ENCODE measurements around the gene SLK.

SLK gene

DNA sequence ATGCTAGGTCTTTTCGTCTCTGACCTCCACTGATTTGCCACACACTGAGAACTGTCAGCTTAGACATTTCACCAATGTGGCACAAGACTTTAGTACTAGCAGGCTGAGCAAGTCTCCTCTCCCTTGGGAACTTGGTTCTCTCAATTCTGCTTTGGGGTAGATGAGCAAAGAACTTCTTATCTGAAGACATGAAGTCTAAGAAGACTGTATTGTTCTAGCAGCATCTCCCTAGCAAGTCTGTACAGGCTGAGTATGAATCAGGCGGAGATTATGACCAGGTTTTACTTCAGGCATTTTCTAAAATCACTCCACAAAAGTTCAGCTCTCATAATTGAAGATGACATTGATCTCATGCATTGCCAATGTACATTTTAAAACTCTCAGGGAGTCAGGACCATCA, 25.1 kb upstream of the SLK start:
- no peak for DNase-seq (ENCODE audit: low read depth in 2 of 2)

DNA sequence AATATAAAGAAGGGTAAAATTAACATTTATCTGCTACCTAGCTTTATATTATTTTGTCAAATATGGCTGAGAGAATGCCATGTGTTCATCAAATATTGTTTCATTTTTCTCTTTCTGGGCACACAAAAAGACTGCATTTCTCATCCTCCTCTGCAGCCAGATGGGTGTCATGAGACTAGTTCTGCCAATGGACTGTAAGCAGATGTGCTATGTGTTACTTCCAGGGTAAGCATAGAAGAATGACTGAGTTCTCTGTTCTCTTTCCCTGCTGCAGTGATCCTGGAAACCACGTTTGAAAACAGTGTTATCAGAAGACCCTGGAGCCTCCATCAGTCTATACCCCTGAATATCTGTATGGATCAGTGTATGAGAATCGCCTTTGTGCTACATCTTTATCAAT, 24.1 kb upstream of the SLK start:
- DNase-seq (ENCODE audit: low read depth in 2 of 2), result no peak

DNA sequence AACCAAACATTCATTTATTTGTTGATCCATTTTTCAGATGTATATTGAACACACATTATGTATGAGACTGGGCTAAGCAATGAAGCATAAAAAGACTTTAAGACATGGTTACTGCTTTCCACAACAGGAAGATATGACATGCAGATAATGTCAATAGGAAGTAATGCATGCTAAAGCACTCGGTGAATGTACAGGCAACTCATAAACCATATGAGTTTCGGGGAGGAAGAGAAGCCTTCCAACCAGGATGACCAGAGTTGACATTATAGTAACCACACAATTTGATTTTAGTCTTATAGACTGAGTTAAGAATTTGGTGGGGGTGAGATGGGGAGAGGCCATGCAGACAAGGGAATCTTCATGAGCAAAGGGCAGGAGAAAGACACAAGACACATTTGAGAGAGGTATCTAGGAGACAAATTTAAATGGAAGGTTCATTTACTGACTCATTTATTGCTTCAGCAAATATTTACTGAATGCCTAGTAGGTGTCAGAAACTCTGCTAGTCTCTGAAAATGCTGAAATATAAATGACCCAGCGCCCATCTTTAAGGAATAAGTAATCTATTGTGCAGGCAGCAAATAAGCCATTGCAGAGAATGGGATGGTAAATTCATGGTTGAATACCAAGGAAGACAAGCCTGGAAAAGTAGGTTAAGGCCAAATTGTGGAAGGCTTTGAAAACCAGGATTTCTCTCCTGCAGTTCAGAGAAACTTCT, 19.0 kb upstream of the SLK start:
- DNase-seq (ENCODE audit: low read depth in 2 of 2), result no peak

DNA sequence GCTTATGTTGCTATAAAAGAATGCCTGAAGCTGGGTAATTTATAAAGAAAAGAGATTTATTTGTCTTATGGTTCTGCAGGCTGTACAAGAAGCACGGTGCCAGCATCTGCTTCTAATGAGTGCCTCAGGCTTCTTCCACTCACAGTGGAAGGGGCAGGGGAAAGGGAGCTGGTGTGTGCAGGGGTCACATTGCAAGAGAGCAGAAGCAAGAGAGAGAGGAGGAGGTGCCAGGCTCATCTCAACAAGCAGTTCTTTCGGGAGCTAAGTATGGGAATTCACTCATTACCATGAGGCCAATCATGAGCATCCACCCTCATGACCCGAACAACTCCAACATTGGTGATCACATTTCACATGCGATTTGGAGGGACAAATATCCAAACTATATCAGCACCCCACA, 17.2 kb upstream of the SLK start:
- no peak for DNase-seq (ENCODE audit: low read depth in 2 of 2)

DNA sequence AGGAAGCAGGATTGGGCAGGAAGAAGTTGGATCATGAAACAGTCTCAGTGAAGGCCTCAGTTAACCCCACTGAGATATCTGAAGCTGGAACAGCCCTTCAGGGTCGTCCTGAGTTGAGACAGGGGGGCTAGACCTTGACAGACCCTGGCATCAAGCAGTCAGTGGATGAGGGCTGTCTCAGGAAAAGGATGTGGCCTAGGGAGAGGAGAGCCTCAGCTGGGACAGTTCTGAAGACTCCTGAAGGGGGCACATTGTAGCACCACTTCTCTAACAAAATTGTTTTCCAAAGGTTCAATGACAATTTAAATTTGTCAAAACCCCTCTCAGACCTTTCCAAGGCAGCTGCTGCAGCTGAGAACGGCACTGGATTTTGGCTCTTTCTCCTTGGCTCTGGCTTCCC, 15.8 kb upstream of the SLK start:
- DNase-seq (ENCODE audit: low read depth in 2 of 2), result no peak

DNA sequence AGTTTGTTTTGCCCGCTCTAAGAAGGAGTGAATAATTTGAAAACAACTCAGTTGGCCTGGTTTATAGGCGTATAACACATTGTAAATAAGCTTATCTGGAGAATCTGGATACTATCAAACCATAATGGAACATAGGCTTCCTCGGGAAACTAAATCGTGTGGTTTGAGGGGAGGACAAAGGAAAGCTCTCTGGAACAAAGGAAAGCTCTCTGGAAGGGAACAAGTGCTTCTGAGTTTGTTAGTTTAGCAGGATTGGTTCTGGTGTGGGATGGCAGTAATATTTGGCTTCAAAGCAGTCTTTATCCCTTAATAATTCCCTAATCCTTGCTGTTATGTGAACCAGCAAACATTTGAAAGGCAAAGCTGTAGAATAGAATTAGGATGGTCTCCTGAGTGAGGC, 15.0 kb upstream of the SLK start:
- DNase-seq (ENCODE audit: low read depth in 2 of 2), result no peak

DNA sequence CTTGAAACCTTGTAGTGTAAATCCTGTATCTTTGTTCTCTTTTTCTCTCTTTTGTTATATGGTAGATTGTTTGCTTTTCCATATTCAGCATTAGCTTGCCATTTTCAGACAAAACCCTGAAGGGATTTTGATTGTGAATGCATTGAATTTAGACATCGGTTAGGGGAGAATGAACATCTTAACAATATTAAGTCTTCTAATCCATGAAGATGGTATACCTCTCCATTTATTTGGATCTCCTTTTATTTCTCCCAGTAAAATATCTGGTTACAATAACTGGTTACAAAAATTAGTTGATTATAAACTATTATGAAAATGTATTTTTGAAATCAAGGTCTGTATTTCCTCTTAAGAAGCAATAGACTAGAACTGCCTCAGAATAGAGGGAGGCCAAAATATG, 12.4 kb upstream of the SLK start:
- no peak for DNase-seq (ENCODE audit: low read depth in 2 of 2)

DNA sequence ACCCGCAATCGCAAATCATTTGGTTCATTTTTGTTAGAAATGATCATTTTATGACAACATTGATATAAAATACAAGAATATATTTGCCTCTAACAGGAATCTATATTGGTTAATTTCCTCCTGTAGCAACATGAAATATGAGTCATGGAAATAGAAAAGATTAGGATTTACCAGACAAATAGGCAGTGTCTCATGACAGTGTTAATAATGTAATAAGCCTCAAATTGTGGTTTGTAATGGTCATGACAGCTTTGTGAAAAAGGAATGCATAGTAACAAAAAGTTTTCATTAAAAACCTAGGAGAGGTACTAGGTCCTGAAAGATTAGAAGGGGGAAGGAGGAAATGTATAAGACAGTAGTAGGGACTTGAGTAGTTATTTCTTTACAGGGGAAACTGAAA, 7.9 kb upstream of the SLK start:
- no peak for DNase-seq (ENCODE audit: low read depth in 2 of 2)

DNA sequence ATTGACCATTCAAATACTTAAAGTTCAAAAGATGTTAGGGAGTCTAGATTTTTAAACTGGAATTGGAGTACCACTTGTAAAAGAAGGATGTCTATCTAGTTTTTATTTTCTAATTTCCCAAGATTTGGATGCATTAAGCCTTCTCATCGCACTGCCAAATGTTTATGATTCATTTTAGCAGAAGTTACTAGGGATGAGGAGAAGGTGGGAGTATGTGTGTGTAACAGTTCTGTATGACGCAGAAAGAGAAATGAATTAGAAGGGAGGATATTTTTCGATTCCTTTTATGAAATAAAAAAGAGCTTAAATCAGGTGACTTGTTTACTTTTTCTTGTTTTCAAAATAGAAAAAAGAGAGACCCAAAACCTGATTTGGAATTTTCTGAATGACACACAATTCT, 6.8 kb upstream of the SLK start:
- no peak for DNase-seq (ENCODE audit: low read depth in 2 of 2)

DNA sequence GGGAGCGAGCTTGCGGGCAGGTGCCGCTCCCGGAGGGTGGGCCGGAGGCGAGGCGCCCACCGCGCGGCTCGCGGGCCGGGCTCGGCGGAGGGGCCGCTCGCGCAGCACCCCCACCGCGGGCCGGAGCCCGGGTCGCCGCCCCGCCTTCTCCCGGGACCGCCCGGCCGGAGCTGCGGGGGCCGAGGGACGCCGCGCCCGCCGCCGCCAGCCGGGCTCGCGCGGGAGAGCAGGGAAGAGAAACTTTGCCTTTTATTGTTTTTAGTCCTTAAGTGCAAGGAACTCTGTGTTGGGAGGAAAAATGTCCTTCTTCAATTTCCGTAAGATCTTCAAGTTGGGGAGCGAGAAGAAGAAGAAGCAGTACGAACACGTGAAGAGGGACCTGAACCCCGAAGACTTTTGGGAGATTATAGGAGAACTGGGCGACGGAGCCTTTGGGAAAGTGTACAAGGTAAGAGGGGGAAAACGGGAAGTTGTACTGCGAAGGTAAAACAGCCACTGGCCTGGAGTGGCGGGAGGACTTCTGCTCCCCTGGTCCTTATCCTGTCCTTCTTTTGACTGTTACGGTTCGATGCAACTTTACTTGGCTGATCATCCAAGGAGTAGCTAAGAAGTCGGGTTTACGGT, 620 bp downstream of the SLK start:
- no peak for DNase-seq (ENCODE audit: low read depth in 2 of 2)

DNA sequence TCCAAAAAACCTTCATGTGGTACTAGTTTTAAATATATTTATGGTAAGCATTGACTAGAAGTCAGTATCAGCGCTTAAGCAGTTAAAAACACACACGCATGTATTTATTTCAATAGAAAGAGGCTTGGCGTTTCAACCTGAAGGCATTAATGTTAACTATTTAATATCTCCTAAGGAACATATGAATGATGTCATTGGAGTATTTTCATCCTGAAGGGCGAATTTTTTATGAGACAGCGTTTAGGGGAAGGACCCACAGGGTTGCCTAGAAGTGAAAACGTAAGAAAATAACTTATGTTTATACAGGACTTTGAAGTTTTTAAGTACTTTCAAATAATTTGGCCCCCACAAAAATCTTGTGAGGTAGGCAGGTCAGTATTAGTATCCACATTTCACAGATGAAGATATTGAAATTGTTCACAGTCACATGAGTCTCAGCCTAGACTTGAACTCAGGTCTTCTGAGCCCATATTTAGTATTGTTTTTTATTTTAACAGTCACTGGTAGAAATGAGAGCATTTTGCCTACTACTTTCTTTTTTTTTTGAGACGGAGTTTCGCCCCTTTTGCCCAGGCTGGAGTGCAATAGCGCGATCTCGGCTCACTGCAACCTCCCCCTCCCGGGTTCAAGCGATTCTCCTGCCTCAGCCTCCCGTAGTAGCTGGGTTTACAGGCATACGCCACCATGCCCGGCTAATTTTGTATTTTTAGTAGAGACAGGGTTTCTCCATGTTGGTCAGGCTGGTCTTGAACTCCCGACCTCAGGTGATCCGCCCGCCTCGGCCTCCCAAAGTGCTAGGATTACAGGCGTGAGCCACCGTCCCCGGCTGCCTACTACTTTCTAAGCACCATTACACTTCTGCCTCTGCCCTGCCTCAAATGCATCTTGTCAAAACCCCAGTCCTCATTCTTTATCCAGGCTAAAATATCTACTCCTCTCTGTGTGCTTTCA, 1.8 kb downstream of the SLK start:
- no peak for DNase-seq (ENCODE audit: low read depth in 2 of 2)

DNA sequence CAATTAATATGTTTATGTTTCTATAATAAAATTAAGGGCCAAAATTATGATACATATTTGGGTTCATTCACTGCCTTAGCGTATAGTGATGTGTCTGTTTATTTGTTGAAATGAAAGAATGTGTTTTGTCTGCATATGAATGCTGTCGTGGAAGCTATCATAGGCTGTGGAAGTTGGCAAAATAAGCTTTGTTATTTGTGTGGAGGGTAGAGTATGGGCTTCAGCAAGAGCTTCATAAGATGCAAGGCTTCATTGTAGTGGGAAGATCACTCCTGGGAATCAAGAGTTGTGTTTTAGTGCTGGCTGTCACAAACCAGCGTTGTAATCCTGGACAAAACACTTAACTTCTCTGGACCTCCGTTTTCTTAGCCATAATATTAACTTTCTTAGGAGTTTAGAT, 2.5 kb downstream of the SLK start:
- no peak for DNase-seq (ENCODE audit: low read depth in 2 of 2)

DNA sequence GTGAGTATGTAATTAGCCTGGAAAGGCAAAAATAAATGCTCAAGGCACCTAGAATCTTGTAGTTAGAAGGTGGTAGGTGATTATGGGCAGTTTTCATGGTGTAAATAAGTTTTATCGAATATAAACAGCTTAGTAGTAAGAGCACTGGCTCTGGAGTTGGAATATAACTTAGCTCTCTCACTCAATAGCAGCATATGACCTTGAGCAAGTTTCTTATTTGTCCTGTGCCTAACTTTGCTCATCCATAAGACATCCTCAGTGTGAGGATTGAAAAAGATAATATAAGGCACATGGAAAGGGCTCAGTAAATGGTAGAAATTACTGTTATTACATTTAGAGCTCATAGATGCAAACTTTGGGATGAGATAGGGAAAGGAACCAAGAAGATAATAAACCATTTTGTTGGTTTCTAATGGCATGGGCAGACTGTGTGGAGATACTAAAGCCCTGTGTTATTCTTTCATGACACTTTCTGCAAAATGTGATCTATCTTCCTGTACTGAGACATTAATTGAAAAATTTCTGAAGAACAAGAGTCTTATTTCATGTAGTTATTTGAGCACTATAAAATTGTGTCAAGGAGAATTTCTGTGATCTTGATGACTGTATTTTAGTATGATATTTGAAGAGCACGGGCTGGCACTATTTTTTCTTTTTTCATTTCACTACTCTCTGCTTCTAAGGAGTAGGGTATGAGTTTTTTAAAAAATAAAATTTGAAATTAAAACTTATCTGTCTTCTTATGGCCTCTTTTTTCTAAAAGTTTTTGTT, 3.1 kb downstream of the SLK start:
- no peak for DNase-seq (ENCODE audit: low read depth in 2 of 2)

DNA sequence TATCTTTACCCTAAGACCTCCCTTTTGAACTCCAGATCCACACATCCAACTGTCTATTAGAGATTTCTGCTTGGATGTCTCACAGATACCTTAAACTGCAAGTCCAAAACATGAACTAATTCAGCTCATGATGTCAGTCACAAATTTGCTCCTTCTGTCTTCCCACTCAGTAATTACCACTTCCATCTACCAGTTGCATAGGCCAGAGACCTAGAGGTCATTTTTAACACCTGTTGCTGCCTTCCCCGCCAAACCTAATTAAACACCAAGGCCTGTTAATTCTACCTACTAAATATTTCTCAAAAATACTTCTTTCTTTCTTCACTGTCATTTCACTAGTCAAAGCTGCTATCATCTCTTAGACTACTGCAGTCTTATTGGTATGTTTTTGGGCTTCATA, 8.2 kb downstream of the SLK start:
- DNase-seq (ENCODE audit: low read depth in 2 of 2), result no peak

DNA sequence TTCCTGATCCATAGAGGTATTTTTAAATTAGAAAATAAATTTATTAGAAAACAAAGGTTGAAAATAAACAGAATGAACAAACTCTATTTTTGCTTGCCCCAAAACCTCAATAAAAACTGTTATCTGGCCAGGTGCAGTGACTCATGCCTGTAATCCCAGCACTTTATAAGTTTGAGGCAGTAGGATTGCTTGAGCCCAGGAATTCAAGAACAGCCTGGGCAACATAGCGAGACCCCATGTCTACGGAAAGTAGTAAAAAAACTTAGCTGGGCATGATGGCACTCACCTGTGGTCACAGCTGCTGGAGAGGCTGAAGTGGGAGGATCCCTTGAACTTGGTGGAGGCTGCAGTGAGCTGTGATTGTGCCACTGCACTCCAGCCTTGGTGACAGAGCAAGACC, 10.3 kb downstream of the SLK start:
- DNase-seq (ENCODE audit: low read depth in 2 of 2), result no peak

DNA sequence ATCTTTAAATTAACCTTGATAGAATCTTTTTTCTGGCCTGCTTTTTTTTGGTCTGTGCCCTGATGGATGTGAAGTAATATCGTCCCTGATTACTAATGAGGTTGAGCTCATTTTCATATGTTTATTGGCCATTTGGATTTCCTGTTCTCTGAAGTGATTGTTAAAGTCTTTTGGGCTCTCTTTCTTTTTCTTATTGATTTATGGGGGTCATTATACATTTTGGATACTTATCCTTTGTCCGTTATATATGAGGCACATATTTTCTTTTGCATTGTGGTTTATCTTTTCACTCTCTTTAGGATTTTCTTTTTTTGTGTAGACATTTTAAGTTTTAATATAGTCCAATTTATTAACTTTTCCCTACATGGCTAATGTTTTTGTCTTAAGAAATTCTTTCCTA, 12.6 kb downstream of the SLK start:
- no peak for DNase-seq (ENCODE audit: low read depth in 2 of 2)

DNA sequence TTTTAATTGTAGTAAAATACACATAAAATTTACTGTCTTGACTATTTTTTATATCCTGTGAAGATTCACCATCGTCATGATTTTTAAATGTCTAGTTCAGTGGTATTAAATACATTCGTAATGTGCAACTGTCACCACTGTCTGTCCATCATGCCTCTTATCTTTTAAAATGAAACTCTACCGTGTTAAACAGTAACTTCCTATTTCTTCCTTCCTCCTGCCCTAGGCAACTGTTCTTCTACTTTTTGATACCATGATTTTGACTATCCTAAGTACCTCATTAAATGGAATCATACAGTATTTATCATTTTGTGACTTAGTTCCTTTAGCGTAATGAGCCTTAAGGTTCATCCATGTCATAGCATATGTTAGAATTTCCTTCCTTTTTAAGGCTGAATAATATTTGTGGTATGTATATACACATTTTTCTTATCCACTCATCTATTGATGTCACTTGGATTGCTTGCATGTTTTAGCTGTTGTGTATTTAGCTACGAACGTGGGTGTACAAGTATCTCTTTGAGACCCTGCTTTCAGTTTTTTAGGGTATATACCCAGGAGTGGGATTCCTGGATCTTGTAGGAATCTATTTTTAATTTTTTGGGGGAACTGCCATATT, 13.5 kb downstream of the SLK start:
- DNase-seq (ENCODE audit: low read depth in 2 of 2), result no peak

DNA sequence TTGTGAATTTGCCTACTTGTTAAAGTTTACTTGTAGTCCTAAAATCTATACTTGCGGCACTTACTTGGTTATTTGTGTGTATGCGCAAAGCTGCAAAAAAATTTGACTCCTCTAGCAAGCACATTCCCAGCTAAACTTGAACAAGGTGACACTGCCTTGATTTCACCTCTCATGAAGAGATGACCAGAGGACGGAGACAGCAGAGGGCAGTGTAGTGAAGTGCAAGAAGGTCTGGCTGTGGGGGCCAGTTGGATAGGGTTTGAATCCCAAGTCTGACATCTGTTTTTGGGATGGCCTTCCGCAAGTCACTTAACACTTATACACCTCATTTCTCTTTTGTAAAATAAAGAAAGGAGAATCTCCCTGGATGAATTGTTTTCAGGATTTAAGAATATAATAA, 15.7 kb downstream of the SLK start:
- no peak for DNase-seq (ENCODE audit: low read depth in 2 of 2)

DNA sequence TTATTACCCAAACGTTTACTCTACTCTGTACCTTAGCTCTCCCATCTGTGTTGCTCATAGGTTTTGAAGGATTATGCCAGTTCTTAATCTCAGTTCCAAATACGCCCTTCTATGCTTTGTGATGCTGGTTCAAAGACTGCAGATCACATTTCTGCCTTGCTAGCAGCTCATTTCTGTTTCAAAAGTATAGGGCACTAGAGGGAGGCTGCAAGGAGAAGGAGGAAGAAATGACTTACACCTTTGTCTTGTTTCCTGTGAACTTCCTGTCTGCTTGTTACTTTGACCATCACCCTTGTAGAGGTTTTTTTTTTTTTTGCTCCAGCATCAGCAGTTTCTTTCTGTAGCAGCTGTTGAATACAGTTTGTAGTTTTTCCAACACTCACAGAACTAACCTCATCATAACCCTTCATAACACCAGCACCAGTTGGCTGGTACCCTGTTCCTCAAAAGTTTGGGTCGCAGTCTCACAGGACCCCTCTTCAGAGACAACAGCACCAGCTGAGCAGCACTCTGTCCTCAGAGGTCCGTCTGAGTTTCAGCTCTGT, 16.5 kb downstream of the SLK start:
- no peak for DNase-seq (ENCODE audit: low read depth in 2 of 2)

DNA sequence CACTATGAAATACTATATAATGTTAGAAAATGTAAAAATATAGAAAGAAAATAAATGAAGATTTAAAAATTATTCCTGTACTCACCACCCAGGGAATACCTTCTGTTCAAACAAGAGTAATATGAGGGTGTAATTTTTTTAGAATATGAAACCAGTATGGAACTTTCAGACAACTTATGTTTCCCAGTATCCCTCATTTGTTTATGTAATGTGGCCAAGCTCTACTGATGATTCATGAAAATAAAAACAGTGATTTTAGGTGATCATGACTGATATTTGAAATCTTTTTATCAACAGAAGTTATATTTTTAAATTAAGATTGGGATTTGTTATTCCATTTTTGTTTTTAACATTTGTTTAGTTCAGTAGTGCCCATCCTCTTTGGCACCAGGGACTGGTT, 18.8 kb downstream of the SLK start:
- DNase-seq (ENCODE audit: low read depth in 2 of 2), result no peak

DNA sequence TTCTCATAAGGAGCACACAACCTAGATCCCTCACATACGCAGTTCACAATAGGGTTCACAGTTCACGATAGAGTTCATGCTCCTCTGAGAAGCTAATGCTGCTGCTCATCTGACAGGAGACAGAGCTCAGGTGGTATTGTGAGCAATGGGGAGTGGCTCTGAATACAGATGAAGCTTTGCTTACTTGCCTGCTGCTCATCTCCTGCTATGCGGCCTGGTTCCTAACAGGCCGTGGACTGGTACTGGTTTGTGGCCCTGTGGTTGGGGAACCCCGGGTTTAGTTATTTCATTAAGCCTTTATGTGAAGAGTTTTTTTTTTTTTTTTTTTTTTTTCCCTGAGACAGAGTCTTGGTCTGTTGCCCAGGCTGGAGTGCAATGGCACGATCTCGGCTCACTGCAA, 19.4 kb downstream of the SLK start:
- DNase-seq (ENCODE audit: low read depth in 2 of 2), result no peak

All from stimulated activated CD4-positive, alpha-beta T cell treated with anti-CD3 and anti-CD28 coated beads, Interleukin-15, amount 100 ng/mL, for 48 hours (primary cell).